ENCODE results near the gene PFN4.
"Not testable (repeated sequence)": the region's sequence is repeated elsewhere in the genome, so short reads cannot be mapped to it uniquely, and the experiment has no call there.

PFN4 gene

GRCh38 chr2:24121066-24121465, 2.1 kb downstream of the PFN4 start:
- in situ Hi-C loops (cut with HindIII; ENCODE audit: low pct_ligation_motif_present, low pct_unique_long_range_greater_than_20kb, low sequenced_read_pairs) = no loop called here
- no peak for DNase-seq

DNA sequence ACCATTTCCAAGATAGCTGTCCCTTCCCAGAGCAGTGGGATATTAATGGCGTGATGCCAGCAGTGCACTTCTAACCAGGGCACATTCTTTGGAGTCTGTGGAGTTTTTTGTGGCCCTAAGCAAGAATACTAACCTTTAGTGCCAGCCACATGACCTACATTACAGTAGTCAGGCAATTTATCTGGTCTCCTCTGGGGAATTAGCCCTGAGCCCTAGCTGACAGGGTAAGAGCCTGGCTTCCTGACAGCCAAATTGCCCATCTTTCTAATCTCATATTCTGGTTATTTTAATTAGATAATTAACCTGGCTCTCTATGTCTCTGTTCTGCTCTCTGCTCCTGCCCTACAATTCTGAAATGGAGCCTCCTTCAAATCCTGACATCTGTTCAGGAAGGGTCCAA, 5.2 kb downstream of the PFN4 start:
- in situ Hi-C loops (cut with HindIII; ENCODE audit: low pct_ligation_motif_present, low pct_unique_long_range_greater_than_20kb, low sequenced_read_pairs) = no loop called here
- no peak for DNase-seq

GRCh38 chr2:24115057-24115456, 8.1 kb downstream of the PFN4 start:
- in situ Hi-C loops (cut with HindIII; ENCODE audit: low pct_ligation_motif_present, low pct_unique_long_range_greater_than_20kb, low sequenced_read_pairs) = no loop called here
- no peak for DNase-seq

GRCh38 chr2:24111407-24111901, 11.7 kb downstream of the PFN4 start:
- in situ Hi-C loops (cut with HindIII; ENCODE audit: low pct_ligation_motif_present, low pct_unique_long_range_greater_than_20kb, low sequenced_read_pairs) = no loop called here

DNA sequence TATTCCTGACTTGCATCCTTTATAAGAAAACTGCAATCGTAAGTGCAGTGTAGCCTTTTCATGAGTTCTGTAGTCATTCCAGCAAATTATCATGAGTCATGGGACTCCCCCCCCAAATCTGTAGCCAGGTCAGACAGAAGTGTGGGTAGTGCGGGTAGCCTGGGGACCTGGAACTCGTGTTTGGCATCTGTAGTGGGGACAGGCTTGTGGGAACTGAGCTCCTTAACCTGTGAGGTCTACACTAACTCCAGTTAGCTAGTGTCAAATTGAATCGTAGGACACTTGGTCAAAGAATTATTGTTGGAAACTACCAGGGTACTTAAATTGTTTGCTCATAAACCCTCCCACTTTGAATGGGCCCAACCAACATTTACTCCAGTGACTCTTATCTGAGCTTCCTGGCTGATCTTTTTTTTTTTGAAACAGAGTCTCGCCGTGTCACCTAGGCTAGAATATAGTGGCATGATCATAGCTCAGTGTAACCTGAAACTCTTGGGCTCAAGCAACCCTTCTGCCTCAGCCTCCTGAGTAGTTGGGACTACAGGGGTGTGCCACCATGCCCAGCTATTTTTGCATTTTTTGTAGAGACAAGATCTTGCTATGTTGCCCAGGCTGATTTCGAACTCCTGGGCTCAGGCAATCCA, 12.4 kb downstream of the PFN4 start:
- in situ Hi-C loops (cut with HindIII; ENCODE audit: low pct_ligation_motif_present, low pct_unique_long_range_greater_than_20kb, low sequenced_read_pairs) = no loop called here
- no peak for DNase-seq

More at GRCh38 chr2:24111407-24111901, 11.7 kb downstream of the PFN4 start:
- peak; percentile 33 for DNase-seq

DNA sequence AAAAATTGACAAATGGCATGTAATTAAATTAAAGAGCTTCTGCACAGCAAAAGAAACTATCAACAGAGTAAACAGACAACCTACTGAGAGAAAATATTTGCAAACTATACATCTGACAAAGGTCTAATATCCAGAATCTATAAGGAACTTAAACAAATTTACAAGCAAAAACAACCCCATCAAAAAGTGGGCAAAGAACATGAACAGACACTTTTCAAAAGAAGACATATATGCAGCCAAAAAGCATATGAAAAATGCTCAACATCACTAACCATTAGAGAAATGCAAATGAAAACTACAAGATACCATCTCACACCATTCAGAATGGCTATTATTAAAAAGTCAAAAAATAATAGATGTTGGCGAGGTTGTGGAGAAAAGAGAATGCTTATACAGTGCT, 13.7 kb downstream of the PFN4 start:
- DNase-seq; in situ Hi-C loops (cut with HindIII; ENCODE audit: low pct_ligation_motif_present, low pct_unique_long_range_greater_than_20kb, low sequenced_read_pairs): not testable (repeated sequence)

DNA sequence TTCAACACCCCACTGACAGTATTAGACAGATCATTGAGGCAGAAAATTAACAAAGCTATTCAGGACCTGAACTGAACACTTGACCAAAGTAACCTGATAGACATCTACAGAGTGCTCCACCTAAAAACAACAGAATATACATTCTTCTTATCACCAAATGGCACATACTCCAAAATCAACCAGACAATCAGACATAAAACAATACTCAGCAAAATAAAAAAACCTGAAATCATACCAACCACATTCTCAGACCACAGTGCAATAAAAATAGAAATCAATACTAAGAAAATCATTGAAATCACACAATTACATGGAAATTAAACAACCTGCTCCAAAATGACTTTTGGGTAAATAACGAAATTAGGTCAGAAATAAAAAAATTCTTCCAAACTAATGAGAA, 15.8 kb downstream of the PFN4 start:
- in situ Hi-C loops (cut with HindIII; ENCODE audit: low pct_ligation_motif_present, low pct_unique_long_range_greater_than_20kb, low sequenced_read_pairs) = no loop called here
- no peak for DNase-seq

- no peak for DNase-seq
- in situ Hi-C loops (cut with HindIII; ENCODE audit: low pct_ligation_motif_present, low pct_unique_long_range_greater_than_20kb, low sequenced_read_pairs) = no loop called here
Observed at GRCh38 chr2:24106786-24107185, 16.3 kb downstream of the PFN4 start.

- no peak for DNase-seq
- in situ Hi-C loops (cut with HindIII; ENCODE audit: low pct_ligation_motif_present, low pct_unique_long_range_greater_than_20kb, low sequenced_read_pairs) = no loop called here
Observed at GRCh38 chr2:24105816-24106215, 17.3 kb downstream of the PFN4 start.

- no peak for DNase-seq
- in situ Hi-C loops (cut with HindIII; ENCODE audit: low pct_ligation_motif_present, low pct_unique_long_range_greater_than_20kb, low sequenced_read_pairs) = no loop called here
Observed at GRCh38 chr2:24104906-24105305, 18.2 kb downstream of the PFN4 start.

DNA sequence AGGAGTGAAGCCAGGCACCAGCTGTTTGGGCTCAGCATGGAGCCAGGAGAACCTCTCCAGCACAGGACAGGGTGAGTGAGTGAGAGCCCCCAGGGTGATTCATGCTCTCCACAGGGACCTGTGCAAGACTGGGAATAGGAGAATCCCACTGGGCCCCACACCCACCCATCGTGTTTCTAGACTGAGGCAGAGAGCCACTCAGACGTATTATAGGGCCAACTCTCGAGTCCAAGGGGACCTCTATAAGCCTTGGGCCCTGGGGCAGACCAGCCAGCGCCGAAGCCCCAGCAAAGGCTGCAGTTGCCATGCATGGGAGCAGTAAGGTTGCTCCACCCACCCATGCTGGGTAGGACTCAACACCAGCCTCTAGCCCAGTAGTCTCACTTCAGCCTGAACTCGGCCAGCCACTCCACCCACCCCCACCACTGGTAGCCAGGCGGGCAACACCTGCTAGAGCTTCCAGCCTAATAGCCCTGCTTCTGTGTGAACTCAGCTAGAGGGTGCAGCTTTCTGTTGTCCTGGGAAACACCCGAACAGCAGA, 19.0 kb downstream of the PFN4 start:
- in situ Hi-C loops (cut with HindIII; ENCODE audit: low pct_ligation_motif_present, low pct_unique_long_range_greater_than_20kb, low sequenced_read_pairs) = no loop called here
- no peak for DNase-seq

GRCh38 chr2:24102677-24103076, 20.5 kb downstream of the PFN4 start:
- no peak for DNase-seq
- in situ Hi-C loops (cut with HindIII; ENCODE audit: low pct_ligation_motif_present, low pct_unique_long_range_greater_than_20kb, low sequenced_read_pairs) = no loop called here

DNA sequence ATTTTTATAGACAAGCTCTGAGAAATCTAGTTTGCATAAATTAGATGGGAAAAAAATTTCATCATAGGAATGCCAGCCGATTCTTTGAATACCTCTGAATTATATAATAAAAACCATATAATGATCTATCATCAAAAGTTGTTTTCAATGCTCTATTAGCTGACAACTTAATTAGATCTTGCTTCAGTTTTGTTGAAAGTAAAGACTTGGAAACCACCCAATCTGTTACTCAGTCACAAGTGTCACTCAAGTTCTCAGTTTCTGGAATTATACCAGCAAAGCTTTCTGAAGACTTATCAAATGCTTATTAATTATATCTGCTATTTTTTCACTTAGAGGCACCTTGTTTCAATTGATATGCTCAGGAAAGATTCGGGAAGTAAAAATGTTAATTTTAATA, 21.1 kb downstream of the PFN4 start:
- no peak for DNase-seq
- in situ Hi-C loops (cut with HindIII; ENCODE audit: low pct_ligation_motif_present, low pct_unique_long_range_greater_than_20kb, low sequenced_read_pairs) = no loop called here

DNA sequence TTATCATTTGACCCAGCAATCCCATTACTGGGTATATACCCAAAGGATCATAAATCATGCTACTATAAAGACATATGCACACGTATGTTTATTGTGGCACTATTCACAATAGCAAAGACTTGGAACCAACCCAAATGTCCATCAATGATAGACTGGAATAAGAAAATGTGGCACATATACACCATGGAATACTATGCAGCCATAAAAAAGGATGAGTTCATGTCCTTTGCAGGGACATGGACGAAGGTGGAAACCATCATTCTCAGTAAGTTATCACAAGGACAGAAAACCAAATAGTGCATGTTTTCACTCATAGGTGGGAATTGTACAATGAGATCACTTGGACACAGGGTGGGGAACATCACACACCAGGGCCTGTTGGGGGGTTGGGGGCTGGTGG, 22.4 kb downstream of the PFN4 start:
- in situ Hi-C loops (cut with HindIII; ENCODE audit: low pct_ligation_motif_present, low pct_unique_long_range_greater_than_20kb, low sequenced_read_pairs); DNase-seq: not testable (repeated sequence)

GRCh38 chr2:24095171-24095677, 27.9 kb downstream of the PFN4 start:
- in situ Hi-C loops (cut with HindIII; ENCODE audit: low pct_ligation_motif_present, low pct_unique_long_range_greater_than_20kb, low sequenced_read_pairs); DNase-seq: not testable (repeated sequence)

GRCh38 chr2:24093270-24093669, 29.9 kb downstream of the PFN4 start:
- in situ Hi-C loops (cut with HindIII; ENCODE audit: low pct_ligation_motif_present, low pct_unique_long_range_greater_than_20kb, low sequenced_read_pairs); DNase-seq: not testable (repeated sequence)

- DNase-seq = no peak
- in situ Hi-C loops (cut with HindIII; ENCODE audit: low pct_ligation_motif_present, low pct_unique_long_range_greater_than_20kb, low sequenced_read_pairs) = no loop called here
Observed at GRCh38 chr2:24088821-24089359, 34.2 kb downstream of the PFN4 start.

DNA sequence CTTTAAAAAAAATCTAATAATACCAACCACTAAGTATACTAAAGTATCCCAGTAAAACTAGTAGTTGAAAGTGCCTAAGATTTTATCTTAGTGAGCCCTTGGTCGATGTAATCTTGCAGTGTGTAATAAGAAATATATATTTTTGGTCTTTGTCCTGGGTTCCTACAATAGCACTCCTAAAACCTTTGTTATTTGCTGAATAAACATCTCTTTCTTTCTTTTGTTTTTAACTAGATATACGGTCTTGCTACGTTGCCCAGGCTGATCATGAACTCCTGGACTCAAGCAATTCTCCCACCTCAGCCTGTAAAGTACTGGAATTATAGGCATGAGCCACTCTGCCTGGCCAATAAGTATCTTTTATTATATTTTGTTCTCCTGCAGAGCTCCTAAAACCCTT, 36.1 kb downstream of the PFN4 start:
- in situ Hi-C loops (cut with HindIII; ENCODE audit: low pct_ligation_motif_present, low pct_unique_long_range_greater_than_20kb, low sequenced_read_pairs) = no loop called here
- no peak for DNase-seq

GRCh38 chr2:24086241-24086640, 36.9 kb downstream of the PFN4 start:
- in situ Hi-C loops (cut with HindIII; ENCODE audit: low pct_ligation_motif_present, low pct_unique_long_range_greater_than_20kb, low sequenced_read_pairs) = no loop called here

DNA sequence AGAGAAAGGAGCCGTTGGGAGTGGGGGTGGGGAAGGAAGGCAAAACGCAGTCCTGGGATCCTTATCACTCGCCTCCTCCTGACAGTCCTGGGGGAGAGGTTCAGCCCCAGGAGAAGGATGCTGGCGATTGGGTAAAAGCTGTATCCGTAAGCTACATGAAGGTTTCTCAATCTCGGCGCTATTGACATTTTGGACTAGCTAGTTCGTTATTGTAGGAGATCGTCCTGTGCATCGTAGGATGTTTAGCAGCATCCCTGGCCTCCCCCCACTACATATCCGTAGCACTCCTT, 38.0 kb downstream of the PFN4 start:
- in situ Hi-C loops (cut with HindIII; ENCODE audit: low pct_ligation_motif_present, low pct_unique_long_range_greater_than_20kb, low sequenced_read_pairs) = no loop called here
- DNase-seq = no peak

More at GRCh38 chr2:24086241-24086640, 36.9 kb downstream of the PFN4 start:
- DNase-seq = no peak

Data from ACHN (cell line).